ENCODE results near the gene GRIK2.

The GRIK2 gene

GRCh38 chr6:101650402-101651100 is 257.0 kb downstream of the GRIK2 start:
- no peak for DNase-seq

- no peak for DNase-seq
Observed at GRCh38 chr6:101652079-101652478, 258.6 kb downstream of the GRIK2 start.

GRCh38 chr6:101655109-101655508 is 261.6 kb downstream of the GRIK2 start:
- no peak for DNase-seq

- DNase-seq: no peak
Observed at GRCh38 chr6:101662111-101662897, 268.8 kb downstream of the GRIK2 start.

- DNase-seq: no peak
Observed at GRCh38 chr6:101663100-101663499, 269.6 kb downstream of the GRIK2 start.

GRCh38 chr6:101666256-101666655 is 272.7 kb downstream of the GRIK2 start:
- DNase-seq: peak; percentile 64

- peak; percentile 13 for DNase-seq
Observed at GRCh38 chr6:101668496-101669030, 275.1 kb downstream of the GRIK2 start.

- no peak for DNase-seq
Observed at GRCh38 chr6:101676187-101676586, 282.7 kb downstream of the GRIK2 start.

- DNase-seq: no peak
Observed at GRCh38 chr6:101682937-101683336, 289.4 kb downstream of the GRIK2 start.

GRCh38 chr6:101683884-101684283 is 290.4 kb downstream of the GRIK2 start:
- peak; percentile 51 for DNase-seq

- no peak for DNase-seq
Observed at GRCh38 chr6:101686653-101687052, 293.1 kb downstream of the GRIK2 start.

GRCh38 chr6:101689156-101689555 is 295.6 kb downstream of the GRIK2 start:
- no peak for DNase-seq

- no peak for DNase-seq
Observed at GRCh38 chr6:101689695-101690094, 296.2 kb downstream of the GRIK2 start.

GRCh38 chr6:101700655-101701054 is 307.1 kb downstream of the GRIK2 start:
- no peak for DNase-seq

- no peak for DNase-seq
Observed at GRCh38 chr6:101703311-101703710, 309.8 kb downstream of the GRIK2 start.

- no peak for DNase-seq
Observed at GRCh38 chr6:101705866-101706265, 312.4 kb downstream of the GRIK2 start.

- DNase-seq: no peak
Observed at GRCh38 chr6:101706576-101706975, 313.1 kb downstream of the GRIK2 start.

- DNase-seq: no peak
Observed at GRCh38 chr6:101711518-101711917, 318.0 kb downstream of the GRIK2 start.

GRCh38 chr6:101716387-101716786 is 322.9 kb downstream of the GRIK2 start:
- DNase-seq: no peak

GRCh38 chr6:101716810-101717209 is 323.3 kb downstream of the GRIK2 start:
- DNase-seq: no peak

GRCh38 chr6:101719521-101719920 is 326.0 kb downstream of the GRIK2 start:
- no peak for DNase-seq

- peak; percentile 45 for DNase-seq
Observed at GRCh38 chr6:101722471-101722870, 329.0 kb downstream of the GRIK2 start.

GRCh38 chr6:101722991-101723579 is 329.6 kb downstream of the GRIK2 start:
- DNase-seq: peak; percentile 98

GRCh38 chr6:101728388-101728787 is 334.9 kb downstream of the GRIK2 start:
- no peak for DNase-seq
